Left forelimb (tissue), 1 donor: ENCODE measurements around the gene SOX6.
"Not testable (repeated sequence)": the region's sequence is repeated elsewhere in the genome, so short reads cannot be mapped to it uniquely, and the experiment has no call there.

Source experiments
- DNase-seq: peaks from one replicate; pipeline ENCODE4 v3.0.0-alpha.2; 2018; ENCODE audit warnings: low spot score

The SOX6 gene

DNA sequence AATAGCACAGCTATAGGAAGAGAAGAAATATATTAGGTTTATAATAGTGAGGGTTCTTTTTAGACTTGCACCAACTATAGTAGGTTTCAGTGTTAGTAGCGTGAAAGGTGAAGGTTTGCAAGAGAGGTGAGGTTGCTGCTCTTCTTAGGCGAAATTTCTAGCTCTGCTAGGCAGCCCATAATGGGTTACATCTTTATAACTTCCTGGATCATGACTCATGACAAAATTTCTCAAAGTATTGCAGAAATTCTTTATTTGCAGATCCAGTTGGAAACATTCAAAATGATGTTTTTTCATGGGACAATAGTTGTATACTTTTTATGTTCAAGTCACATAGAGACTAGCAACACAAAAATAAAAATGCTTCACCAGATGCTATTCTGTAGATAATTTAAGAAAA is 260.0 kb downstream of the SOX6 start:
- DNase-seq = no peak

DNA sequence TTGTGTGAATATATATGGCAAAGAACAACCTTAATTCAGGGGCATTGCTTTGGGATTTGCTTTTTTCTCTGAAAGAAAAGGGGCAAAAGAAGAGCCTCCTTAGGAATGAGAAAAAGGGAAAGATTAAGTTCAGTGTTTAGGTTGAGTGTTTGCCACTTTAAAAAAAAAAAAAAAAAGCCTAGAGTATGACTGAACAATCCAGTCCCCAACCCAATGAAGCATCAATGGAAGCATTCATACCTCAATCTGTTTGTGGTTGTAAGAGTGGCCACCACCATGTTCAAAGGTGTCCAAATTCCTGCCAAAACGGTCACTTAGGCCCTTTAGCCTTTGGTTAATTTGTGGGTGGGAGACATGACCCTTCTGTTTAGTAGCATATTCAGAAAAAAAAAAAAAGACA is 260.6 kb downstream of the SOX6 start:
- DNase-seq = no peak

DNA sequence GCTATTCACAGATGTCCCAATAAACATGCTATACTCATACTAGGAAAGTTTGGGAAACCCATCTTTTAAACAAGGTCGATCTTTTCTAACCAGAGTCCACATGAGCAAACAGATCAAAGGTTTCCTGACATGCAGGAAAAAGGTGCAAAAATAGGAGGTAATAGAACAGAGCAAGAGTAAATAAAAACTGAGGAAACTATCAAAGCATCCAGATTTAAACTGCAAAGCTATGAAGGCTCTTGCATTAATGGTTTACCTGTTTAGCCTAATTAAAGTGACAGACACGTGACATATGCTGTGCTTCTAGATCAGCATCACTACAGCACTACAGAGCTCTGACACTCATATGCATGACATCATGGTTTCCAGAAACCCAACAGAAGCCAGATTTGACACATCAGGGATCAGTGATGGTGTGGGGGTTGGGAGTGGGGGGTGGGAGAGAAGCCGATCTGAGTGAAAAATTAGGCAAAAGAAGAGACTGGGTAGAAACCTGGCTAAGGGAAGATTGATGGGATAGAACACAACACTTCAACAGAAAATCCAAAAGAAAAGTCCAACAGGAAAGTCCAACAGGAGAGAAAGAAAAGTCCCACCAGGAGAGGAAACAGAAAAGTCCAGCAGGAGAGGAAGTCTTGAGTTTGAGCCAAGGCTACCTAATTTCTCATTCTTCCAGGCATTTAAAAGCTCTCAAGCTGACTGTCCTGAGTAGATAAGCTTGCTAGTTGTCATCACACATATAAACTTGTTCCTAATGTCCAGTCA is 262.3 kb downstream of the SOX6 start:
- no peak for DNase-seq

DNA sequence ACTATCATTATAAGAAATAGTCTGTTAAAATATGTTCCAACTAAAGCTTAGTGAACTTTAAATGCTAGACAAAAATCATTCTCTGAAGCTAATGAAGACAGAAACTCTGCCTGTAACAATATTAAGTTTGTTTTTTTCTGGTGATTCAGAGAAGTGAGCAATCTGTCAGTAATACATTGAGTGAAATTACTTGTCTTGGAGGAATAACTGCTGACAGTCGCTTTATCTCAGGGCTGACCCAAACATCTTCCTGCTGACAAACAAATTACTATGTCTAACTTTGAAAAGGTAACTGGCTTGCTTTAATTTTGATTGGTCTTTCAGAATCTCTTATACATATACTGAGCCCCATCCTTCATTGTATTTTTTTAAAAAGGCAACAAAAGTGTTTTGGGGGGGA is 264.5 kb downstream of the SOX6 start:
- DNase-seq = no peak

DNA sequence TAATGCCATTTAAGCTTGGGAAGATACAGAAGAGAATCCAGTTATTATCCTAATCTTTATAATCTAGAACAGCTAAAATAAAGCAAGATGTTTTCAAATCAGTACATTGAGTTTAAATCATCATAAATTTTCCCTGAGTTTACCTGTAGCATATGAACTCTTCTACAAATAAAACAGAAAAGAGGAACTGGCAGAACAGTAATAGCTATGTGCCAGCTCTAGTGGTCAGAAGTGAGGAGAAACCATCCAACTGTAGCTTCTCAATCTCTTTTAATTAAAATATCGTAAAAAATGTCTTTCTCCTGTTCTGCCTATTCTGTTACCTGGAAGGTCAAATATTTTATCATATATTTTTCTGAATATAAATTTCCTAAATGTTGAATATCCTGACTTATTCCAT is 266.9 kb downstream of the SOX6 start:
- DNase-seq = no peak

DNA sequence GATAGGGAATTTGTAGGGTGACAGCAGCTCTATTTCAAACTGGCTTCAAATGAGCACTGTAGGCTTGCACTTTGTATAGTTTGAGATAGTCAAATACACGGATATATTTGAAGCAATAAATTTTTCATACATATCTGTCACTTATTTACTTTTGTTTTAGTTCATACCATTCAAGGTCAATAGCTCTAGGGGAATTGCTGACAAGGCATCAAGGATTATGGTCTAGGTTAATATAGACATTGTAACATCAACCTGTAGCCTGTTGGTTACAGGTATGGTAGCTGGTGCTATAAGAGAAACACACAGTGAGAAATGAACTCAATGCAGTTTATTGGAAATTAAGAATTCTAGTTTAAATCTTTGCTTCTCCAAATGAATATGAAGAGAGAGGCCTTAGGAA is 267.6 kb downstream of the SOX6 start:
- no peak for DNase-seq

DNA sequence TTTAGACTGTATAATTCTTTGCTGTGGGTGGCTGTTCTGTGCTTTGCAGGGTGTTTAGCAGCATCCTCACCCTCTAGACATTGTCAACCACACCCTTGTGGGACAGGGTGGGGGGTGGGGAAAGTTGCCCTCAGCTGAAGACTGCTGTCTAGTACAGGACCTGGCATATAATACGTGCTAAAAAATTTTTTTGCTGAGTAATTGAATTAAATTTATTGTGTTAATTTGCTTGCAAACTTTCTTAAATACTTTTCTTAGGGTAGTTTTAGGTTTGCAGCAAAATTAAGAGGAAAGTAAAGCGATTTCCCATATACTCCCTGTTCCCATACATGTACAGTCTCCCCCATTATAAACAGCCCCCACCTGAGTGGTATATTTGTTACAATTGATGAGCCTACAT is 268.5 kb downstream of the SOX6 start:
- no peak for DNase-seq

DNA sequence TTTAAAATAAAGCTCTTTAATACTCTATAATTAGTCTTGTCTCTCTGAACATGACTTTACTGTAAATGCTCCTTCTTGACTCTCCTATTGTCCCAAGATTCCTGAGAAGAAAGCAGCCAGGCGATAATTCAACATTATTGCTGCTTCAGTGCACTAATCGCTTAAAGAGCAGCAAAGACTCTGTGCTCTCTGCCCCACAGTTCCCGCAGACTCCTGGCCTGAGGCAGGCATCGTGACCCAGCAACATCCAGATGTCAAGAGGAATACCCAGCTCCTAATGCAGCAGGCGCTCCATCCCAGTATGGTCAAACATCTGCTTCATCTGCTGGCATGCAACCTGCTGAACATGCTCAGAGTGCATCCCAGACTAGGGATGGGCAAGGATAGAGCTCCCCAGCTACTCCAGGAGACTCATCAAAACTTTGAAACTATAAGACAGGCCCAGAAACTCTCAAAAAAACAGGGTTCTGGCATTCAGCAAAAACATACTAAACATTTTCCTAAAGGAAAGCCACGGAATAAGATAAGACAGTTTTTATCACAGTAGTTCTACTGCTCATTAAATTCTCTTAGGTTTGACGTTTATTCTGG is 270.0 kb downstream of the SOX6 start:
- DNase-seq = no peak

DNA sequence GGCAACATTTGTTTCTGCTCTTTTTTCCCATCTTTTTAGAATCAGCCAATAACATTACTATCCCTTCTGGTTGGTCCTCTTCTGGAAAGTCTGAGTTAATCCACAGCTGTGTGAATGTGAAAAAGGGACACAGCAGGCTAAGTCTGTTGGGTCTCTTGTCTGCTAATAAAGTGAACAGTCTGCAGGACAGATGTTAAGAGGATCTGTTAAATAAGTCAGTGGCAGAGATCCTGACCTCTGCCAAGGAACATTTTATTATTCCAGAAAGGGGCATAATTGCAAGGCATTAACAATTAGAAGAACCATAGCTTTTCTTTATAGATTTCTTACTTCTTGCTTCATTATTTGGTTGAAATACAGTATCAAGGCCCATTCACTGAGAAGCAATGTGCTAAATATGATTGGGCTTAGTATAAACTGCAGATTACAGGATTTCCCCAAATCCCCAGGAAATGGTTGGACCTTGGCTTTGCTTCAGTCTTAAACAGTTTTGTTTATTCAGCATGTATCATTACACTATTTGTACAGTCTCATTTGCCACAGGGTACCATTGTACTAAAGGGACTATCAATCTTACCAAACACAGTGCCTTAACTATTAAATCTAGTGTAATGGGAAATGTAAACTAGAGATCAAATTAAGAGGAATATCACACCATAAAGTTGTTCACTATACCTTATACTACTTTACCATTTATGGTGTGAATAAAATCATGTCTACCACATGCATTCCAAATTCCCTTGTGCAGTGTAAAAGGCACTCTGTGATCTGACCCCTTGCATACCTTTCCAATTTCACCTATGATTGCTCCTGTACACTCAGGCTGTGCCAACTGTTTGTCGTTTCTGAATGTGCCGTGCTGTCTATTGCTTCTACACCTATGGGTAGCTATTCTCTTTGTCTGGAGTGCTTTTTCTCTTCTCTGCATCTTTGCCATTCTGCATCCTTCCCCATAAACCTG is 274.0 kb downstream of the SOX6 start:
- DNase-seq = no peak

DNA sequence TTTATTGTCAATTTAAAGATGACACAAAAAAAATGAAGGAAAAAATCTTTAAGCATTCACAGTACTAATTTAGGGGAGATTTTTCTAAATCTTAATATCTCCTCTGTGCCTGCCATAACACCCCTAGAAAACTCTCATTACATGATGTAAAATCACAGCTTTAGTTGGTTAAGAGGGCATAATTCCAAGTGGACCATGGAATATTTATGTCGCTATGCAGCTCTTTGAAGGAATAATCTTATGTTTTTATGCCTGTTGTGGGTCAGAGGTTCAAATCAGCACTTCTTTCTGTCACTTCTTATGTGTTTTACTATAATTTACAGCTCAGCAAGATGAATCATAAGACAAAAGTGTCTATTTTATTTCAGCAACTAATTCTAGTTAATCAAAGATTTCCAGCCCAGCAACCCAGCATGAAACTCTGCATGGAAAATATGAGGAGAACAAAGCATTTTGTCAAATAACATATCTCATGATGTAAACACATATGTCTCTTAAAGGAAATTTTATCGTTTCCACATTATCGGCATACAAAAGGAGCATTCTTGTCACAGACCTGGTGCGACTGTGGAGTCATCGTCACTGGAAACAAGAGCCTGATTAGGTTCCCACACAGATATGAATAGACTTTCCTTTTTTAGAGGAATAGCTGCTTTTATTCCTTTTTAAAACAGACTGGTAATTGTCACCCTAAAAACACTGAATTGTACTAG is 274.8 kb downstream of the SOX6 start:
- DNase-seq = no peak

DNA sequence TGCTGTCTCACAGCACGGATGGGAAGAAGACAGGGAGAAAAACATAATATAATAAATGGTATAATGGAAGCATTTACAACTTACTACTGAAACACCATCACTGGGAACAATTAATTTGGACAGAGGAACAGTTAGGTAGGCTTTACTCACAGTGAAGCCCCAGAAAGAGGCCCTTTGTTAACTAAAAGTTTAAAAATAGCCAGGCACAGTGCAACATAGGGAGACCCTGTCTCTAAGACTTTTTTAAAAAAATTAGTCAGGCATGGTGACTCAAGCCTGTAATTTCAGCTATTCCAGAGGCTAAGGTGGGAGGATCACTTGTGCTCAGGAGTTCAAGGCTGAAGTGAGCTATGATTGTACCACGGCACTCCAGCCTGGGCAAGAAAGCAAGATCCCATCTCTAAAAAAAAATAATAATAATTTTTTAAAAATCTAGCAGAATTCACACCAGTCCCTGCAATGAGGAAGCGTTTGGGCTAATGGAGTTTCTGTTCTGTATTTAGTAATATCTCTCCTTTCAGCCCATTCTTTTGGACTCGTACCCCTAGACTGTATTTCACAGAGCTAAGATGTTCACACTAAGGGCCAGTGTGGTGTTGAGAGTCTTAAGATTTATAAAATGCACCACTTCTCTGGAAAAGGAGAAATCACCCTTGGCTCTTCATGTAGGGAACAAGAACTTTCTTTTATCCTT is 275.5 kb downstream of the SOX6 start:
- no peak for DNase-seq

DNA sequence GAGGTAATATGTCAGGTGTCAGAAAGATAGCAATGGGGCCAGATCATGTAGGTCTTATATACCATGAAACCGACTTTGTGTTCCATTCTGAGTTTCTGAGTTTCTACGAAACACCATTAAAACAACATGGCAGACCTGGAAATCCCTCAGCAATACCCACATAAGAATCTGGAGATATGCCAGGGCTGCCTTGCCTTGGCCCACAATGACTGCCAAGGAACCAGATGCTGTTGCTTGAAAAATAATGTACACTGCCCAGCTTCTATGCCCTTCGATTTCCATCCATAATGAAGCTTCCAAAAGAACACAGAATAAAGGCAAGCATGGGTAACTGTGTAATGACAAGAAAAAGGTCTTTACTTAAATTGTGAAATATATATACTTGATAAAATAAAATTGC is 277.4 kb downstream of the SOX6 start:
- no peak for DNase-seq

DNA sequence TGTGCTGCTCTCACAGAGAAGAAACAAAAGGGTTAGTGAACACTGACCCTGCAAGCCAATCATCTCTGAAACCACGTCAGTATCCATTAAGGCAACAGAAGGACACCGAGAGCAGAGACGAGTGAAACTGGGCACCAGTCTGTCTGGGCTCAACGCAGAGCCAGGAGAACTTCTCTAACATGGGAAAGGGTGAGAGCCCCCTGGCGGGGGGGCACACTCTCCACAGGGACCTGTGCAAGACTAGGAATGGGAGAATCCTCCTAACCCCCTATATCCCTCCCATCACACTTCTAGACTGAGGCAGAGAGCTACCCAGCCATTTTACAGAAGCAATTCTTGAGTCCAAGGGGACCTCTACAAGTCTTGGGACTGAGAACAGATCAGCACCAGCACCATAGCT is 285.8 kb downstream of the SOX6 start:
- no peak for DNase-seq

DNA sequence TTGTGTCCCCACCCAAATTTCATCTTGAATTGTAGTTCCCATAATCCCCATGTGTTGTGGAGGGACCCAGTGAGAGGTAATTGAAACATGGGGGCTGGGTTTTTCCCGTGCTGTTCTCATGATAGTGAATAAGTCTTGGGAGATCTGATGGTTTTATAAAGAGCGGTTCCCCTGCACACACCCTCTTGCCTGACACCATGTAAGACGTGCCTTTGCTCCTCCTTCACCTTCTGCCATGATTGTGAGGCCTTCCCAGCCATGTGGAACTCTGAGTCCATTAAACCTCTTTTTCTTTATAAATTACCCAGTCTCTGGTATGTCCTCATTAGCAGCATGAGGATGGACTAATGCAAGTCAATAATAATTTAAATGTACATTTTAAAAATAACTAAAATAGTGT is 289.1 kb downstream of the SOX6 start:
- DNase-seq = not testable (repeated sequence)

DNA sequence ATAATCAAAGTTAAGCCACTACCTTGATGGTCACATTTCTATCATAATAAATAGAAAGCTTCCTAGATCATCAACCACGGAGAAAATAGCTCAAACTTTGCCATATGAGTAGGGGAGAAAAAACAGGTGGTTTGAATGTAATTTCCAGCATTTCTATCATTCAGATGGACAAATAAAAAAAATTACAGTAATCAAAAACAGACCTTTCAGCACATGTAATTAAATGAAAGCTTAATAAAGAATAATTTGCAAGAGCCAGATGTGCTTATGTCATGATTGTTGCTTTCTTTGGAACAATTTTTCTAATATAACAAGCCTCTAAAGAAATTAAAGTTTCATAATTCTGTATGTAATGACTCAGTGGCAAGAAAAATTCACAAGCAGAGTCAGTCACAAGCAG is 297.0 kb downstream of the SOX6 start:
- DNase-seq = no peak

DNA sequence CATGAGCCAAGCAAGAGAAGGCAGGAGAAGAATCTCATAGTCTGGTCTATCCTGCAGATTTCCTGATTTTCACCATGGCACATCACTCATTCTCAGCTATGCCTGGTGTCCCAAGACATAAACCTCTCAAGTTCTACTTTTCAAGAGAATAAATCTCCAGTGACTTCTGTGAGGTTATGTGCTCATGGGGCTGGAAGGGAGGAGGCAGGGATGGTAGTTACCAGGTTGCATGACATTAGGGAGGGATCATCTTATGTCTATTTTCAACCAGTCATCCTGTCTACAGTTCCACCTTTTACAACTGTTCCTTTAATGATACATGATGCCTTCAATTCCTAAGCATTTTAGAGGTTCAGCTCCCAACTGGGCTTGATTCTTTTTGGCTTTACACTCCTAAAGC is 297.7 kb downstream of the SOX6 start:
- DNase-seq = no peak

DNA sequence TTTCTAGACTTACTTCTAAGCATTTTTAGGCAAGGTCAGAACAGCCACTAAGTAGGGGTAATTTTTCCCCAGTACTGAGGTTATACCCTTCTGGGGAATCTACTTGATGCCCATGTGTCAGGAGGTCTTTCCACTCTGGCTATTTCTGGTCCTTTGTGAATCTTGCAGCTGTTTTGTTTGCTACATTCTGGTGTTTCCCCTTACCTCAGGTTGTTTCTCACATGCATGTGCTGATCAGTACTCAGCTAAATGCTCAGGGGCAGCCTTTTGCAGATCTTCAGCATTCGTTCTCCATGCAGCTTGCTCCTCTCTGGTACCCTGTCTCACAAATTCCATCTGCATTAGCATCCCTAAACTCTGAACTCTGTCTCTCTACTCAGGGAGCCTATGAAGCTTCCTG is 303.6 kb downstream of the SOX6 start:
- no peak for DNase-seq

DNA sequence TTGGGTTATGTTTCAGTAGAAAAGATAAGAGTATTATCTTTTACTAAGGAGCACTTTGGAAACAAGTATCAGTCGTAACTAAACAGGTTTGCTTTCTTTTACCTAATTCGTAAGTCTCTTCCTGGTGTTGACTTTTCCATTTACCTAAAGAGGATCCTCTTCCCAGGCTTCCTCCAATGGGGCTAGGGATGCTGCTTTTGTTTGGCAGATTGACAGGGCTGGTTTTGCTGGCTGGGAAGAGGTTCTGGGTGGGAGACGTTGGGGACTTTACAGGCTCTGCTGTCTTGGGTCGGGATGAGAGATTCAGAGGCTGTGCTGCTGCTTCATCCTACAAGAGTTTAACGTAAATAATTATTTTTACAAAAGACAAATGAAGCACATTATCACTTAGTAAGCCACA is 306.7 kb downstream of the SOX6 start:
- no peak for DNase-seq

DNA sequence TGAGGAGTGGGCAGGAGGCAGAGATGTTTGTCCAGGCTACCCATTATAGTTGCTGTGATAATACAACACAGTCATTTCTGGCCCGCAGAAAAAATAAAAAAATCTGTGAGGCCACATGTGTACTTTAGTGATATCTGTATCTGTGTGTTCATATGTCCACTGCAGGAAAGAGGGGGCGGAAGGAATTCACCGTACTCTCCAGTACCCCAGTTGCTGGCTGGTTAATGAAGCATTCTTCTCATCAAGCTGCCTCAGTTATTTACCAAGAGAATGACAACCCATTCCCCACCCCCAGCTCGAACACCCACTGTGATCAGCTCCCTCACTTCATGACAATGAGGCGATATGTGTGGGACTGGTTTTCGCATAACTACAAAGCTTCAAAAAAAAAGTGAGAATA is 309.3 kb downstream of the SOX6 start:
- no peak for DNase-seq

DNA sequence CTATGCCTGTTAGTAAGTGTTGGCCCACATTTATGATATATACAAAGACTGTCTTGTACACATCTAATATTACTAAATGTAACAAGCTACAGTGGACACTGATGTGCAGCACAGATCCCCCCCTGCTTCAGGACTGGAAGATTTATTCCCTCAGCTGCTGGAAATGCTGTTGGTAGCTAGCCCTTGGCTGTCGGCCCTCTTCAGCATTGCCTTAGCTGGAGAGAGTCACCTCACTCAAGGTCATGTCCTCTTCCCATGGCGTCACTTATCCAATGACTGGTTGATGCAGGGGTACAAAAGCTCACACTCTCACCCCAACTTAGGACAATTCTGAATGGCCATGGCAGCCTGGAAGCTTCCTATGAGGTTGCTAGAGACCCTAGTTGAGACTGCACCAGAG is 312.7 kb downstream of the SOX6 start:
- DNase-seq = no peak

DNA sequence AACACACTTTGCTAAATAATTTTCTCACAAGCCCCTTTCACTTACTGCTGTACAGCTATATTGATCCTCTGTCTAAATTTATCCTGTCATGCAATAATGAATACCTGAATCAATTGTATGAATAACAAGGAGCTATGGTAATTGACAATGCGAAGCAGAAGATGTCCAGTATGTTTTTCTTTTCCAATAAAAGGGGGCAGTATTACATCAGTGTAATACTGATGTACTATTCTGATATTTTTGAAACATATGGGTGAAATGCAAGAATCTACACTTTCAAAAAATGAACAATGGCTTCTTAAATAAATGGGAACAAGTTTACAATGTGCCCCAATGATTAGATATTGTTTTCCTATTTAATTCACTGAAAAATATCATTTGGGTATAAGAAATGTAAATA is 315.1 kb downstream of the SOX6 start:
- DNase-seq = no peak

DNA sequence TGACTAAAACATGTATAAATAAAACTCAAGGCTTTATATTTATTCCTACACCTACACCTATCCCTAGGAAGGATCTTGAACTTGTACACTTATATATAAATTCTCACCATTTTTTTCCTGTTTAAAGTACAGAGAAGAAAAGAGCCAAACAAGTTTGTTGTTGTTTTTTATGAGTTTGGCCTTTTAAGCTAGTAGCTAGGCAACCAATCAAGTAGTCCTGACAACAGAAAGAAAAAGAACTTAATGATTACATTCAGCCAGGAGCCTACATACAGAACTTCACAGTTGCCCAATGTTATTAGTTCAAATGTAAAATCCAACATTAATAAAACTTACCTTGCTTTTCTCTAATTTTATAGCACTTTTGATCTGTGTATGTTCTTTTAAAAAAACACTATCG is 316.2 kb downstream of the SOX6 start:
- no peak for DNase-seq
